Type B pancreatic cell (in vitro differentiated cells): ENCODE data around the gene DOCK2. TPM values are rescaled to one million over a fixed set of nuclear protein-coding genes. Genes with fewer than 3 reads are reported as not detected.

ENCODE experiments used
- DNase-seq: peaks from one replicate; pipeline ENCODE4 v3.0.0; 2021; ENCODE audit warnings: mixed read lengths; ENCODE audit not compliant: unreplicated experiment; ENCODE audit errors: extremely low spot score
- H3K27ac Mint-ChIP-seq: 2 replicates; pipeline ENCODE4 v1.8.0; 2021; ENCODE audit warnings: mild to moderate bottlenecking, mixed read lengths
- H3K27me3 Mint-ChIP-seq: 2 replicates; pipeline ENCODE4 v1.8.0; 2021; ENCODE audit warnings: mixed read lengths
- H3K36me3 Mint-ChIP-seq: 2 replicates; pipeline ENCODE4 v1.8.0; 2021; ENCODE audit warnings: mixed read lengths
- H3K4me1 Mint-ChIP-seq: one replicate; pipeline ENCODE4 v1.8.0; 2021; ENCODE audit warnings: mixed read lengths; ENCODE audit not compliant: unreplicated experiment
- H3K4me3 Mint-ChIP-seq: 2 replicates; pipeline ENCODE4 v1.8.0; 2021; ENCODE audit warnings: mild to moderate bottlenecking, mixed read lengths
- H3K9me3 Mint-ChIP-seq: 2 replicates; pipeline ENCODE4 v1.8.0; 2021; ENCODE audit warnings: mixed read lengths
- total RNA-seq: library from RNA; stranded (reverse); gene quantifications from 2 replicates; pipeline ENCODE4 v1.2.1, GENCODE V29; 2021; ENCODE audit warnings: low replicate concordance
- TF ChIP-seq, protein P1 (sequence below): fragments of 200-600 bp; sonication (generic); conservative IDR thresholded peaks from 2 replicates; pipeline ENCODE4 v1.5.0; 2021; ENCODE audit warnings: antibody characterized with exemption, mild to moderate bottlenecking

Gene DOCK2
- total RNA-seq, 1 donor from 2014 or later: 0.82 TPM

DNA sequence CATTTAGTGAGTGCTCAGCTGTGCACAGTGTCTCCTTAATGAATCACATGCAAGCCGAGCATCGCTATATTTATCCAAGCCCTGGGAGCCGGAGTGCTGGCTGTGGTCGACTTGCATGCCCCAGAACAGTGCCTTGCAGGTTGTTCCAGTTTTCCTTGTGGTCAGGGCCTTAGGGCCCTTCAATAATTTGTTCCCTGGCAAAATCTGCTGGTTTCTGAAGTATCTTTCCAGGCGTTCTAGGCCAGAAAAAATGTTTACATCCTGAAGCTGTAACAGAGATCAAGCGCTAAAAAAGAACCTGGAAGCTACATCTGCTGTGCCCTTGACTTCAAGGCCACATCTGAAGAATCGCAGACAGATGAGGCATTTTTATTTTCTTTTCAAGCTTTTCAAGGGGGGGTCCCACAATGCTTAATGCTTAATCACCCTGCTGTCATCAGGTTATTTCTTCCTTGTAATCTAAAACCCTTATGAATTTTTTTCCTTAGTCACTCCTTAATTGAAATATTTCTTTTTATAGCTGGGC is 105.8 kb downstream of the DOCK2 start:
- no peak for DNase-seq
- H3K27me3 Mint-ChIP-seq: peaks cover 28% of the 10 kb centered on the region

DNA sequence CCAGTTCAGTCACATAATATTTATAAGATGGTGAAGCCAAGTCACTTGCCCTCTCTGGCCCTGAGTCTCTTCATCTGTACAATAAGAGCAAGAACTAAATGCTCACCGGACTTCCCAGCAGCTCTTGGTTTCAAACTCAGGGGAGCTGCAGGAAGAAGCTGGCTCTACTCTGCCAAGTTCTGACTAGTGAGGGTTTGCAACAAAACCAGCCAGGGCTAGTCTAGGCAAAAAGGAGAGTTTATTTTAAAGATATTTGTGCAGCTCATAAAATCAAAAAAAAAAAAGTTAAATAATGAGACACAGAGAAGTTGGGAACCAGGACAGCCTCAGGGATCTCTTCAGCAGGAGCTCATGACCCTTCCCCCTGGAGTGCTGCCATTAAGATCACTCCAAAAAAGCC is 107.3 kb downstream of the DOCK2 start:
- Mint-ChIP-seq H3K36me3 (no peaks in the 10 kb centered on the region), H3K4me3 (no peak overlapping the region), H3K27me3 (peaks cover 34% of the 10 kb centered on the region), H3K4me1 (no peaks in the 10 kb centered on the region), H3K9me3 (no peaks in the 10 kb centered on the region), H3K27ac (no peak overlapping the region)
- DNase-seq: no peak
- TF ChIP-seq, protein P1, sequence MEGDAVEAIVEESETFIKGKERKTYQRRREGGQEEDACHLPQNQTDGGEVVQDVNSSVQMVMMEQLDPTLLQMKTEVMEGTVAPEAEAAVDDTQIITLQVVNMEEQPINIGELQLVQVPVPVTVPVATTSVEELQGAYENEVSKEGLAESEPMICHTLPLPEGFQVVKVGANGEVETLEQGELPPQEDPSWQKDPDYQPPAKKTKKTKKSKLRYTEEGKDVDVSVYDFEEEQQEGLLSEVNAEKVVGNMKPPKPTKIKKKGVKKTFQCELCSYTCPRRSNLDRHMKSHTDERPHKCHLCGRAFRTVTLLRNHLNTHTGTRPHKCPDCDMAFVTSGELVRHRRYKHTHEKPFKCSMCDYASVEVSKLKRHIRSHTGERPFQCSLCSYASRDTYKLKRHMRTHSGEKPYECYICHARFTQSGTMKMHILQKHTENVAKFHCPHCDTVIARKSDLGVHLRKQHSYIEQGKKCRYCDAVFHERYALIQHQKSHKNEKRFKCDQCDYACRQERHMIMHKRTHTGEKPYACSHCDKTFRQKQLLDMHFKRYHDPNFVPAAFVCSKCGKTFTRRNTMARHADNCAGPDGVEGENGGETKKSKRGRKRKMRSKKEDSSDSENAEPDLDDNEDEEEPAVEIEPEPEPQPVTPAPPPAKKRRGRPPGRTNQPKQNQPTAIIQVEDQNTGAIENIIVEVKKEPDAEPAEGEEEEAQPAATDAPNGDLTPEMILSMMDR: no peak

More for the DNA sequence above, 105.8 kb downstream of the DOCK2 start:
- Mint-ChIP-seq H3K9me3 (no peaks in the 10 kb centered on the region), H3K4me3 (no peak overlapping the region), H3K4me1 (no peaks in the 10 kb centered on the region), H3K36me3 (no peaks in the 10 kb centered on the region), H3K27ac (no peak overlapping the region)
- TF ChIP-seq, protein P1: no peak

DNA sequence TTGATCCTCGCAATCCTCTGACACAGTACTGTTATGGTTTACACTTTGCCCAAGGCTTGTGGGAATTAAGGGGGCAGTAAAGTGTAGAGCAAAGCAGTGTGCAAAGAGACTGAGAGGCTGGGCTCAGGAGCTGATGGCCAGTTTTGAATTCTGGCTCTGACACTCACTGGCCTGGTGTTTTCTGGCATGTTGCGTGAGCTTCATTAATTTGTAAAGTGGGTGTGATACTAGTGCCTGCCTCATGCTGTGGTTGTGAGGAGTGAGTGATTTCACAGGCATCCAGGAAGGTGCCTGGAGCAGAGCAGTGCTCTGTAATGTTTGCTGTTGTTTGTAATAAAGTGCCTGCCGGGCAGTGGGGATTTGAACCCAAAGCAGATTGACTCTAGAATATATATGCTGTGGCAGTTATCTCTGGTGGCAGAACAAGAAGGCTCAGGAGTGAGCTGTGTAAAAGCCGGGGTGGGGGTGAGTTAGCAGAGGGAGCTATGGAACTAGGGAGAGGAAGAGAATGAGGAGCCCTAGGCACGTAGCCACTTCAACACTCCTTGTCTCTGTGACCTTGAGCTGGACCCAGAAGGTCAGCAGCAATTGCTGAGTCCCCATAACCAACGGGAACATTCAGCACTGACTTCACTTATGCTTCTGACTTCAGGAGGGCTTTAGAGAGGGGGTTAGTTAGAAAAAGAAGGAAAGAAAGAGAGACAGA is 108.5 kb downstream of the DOCK2 start:
- H3K36me3 Mint-ChIP-seq: no peaks in the 10 kb centered on the region
- TF ChIP-seq, protein P1: no peak
- peak overlapping the region; percentile 25 for H3K27ac Mint-ChIP-seq
- H3K4me3 Mint-ChIP-seq: no peak overlapping the region
- H3K27me3 Mint-ChIP-seq: peaks cover 37% of the 10 kb centered on the region
- no peaks in the 10 kb centered on the region for H3K9me3 Mint-ChIP-seq
- no peak for DNase-seq
- H3K4me1 Mint-ChIP-seq: no peaks in the 10 kb centered on the region

- DNase-seq: no peak
- no peak overlapping the region for H3K27ac Mint-ChIP-seq
- no peaks in the 10 kb centered on the region for H3K36me3 Mint-ChIP-seq
- no peak overlapping the region for H3K4me3 Mint-ChIP-seq
- TF ChIP-seq, protein P1: no peak
- H3K9me3 Mint-ChIP-seq: no peaks in the 10 kb centered on the region
- H3K4me1 Mint-ChIP-seq: no peaks in the 10 kb centered on the region
- H3K27me3 Mint-ChIP-seq: peaks cover 43% of the 10 kb centered on the region
Observed at GRCh38 chr5:169746147-169746694, 109.1 kb downstream of the DOCK2 start.

DNA sequence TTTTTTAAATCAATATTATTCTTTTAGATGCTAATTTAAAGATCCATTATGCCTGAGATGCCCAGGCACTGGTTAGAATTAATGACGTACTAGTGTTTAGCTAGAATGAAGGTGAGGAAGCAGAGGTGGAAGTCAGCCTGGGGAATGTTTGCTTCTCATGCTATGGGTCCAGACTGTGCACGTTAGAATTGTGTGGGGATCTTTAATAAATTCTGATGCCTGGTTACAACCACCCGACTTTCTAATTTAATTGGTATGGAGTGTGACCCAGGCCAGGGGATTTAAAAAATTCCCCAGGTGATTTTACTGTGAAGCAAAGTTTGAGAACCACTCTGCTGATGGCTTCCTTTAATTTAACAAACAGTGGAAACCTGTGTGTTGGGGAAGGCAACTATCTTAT is 111.1 kb downstream of the DOCK2 start:
- H3K36me3 Mint-ChIP-seq: no peaks in the 10 kb centered on the region
- no peaks in the 10 kb centered on the region for H3K9me3 Mint-ChIP-seq
- H3K4me1 Mint-ChIP-seq: no peaks in the 10 kb centered on the region
- TF ChIP-seq, protein P1: no peak
- DNase-seq: no peak
- H3K27ac Mint-ChIP-seq: no peak overlapping the region
- peaks cover 50% of the 10 kb centered on the region for H3K27me3 Mint-ChIP-seq
- no peak overlapping the region for H3K4me3 Mint-ChIP-seq
